ENCODE data around the gene PCDHGB3. TPM values are rescaled to one million over a fixed set of nuclear protein-coding genes. Genes with fewer than 3 reads are reported as not detected.

PCDHGB3 gene
- total and polyA plus RNA-seq, 7 donors: 0.17 to 2.0 (median 0.92) TPM

DNA sequence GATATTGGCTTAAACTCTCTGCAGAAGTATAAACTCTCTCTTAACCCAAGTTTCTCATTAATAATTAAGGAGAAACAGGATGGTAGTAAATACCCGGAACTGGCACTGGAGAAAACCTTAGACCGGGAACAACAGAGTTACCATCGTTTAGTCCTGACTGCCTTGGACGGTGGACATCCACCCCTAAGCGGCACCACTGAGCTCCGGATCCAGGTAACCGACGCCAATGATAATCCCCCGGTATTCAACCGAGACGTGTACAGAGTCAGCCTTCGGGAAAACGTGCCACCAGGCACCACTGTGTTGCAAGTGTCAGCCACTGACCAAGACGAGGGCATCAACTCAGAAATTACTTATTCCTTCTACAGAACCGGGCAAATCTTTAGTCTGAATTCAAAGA is 28.6 kb downstream of the PCDHGB3 start:
- peak; percentile 10 for TF ChIP-seq CTCF (IDR thresholded peaks at IDR 0.05)
- peaks cover 4% of the 10 kb centered on the region for H3K9me3 ChIP-seq
- H3K27me3 ChIP-seq (ENCODE audit: insufficient read depth in 3 of 3, low read length in 2 of 3): peaks cover 0 to 50% (median 16%) of the 10 kb centered on the region in 3 donors
- no peak overlapping the region for H3K27ac ChIP-seq
- H3K4me3 ChIP-seq: peak overlapping the region; percentile 42
- H3K4me1 ChIP-seq: peaks cover 4% of the 10 kb centered on the region
- DNase-seq: peak in 1 of 2 donors; percentile 52
- intact Hi-C loops (cut with DNase I): no loop called here
- 17 to 28% (median 24%) methylated on average over 15 of the region's 15 CpGs for WGBS, 3 donors
- peak; percentile 55 to 80 (median 66) for ATAC-seq
- no peaks in the 10 kb centered on the region for H3K36me3 ChIP-seq (ENCODE audit: insufficient read depth in 1 of 2, low read depth in 1 of 2)

DNA sequence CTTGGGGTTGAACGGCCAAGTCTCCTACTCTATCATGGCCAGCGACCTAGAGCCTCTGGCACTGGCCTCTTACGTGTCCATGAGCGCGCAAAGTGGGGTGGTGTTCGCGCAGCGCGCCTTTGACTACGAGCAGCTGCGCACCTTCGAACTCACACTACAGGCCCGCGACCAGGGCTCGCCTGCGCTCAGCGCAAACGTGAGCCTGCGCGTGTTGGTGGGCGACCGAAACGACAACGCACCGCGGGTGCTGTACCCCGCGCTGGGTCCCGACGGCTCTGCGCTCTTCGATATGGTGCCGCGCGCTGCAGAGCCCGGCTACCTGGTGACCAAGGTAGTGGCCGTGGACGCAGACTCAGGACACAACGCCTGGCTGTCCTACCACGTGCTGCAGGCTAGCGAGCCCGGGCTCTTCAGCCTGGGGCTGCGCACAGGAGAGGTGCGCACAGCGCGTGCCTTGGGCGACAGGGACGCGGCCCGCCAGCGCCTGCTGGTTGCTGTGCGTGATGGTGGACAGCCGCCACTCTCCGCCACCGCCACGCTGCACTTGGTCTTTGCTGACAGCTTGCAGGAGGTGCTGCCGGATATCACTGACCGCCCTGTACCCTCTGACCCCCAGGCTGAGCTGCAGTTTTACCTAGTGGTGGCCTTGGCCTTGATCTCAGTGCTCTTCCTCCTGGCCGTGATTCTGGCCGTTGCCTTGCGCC is 29.7 kb downstream of the PCDHGB3 start:
- Histone ChIP-seq H3K9me3 (peaks cover 4% of the 10 kb centered on the region), H3K27ac (no peak overlapping the region), H3K4me1 (peaks cover 4% of the 10 kb centered on the region), H3K27me3 (ENCODE audit: insufficient read depth in 3 of 3, low read length in 2 of 3) (peaks cover 0 to 48% (median 17%) of the 10 kb centered on the region in 3 donors), H3K36me3 (ENCODE audit: insufficient read depth in 1 of 2, low read depth in 1 of 2) (no peaks in the 10 kb centered on the region), H3K4me3 (peak overlapping the region; percentile 42)
- 26 to 34% (median 30%) methylated on average over 56 to 61 of the region's 61 CpGs for WGBS, 3 donors
- intact Hi-C loops (cut with DNase I): no loop called here
- no peak for TF ChIP-seq CTCF (IDR thresholded peaks at IDR 0.05)
- DNase-seq: no peak
- ATAC-seq: no peak

- Histone ChIP-seq H3K4me3 (peak within 1 kb of the TSS; percentile 47), H3K27ac (no peak within 1 kb of the TSS), H3K36me3 (ENCODE audit: insufficient read depth in 1 of 2, low read depth in 1 of 2) (no peaks in the 10 kb centered on the region), H3K27me3 (ENCODE audit: insufficient read depth in 3 of 3, low read length in 2 of 3) (peaks cover 0 to 37% (median 17%) of the 10 kb centered on the region in 3 donors), H3K9me3 (peaks cover 4% of the 10 kb centered on the region), H3K4me1 (peaks cover 4% of the 10 kb centered on the region)
- peak in 3 of 4 donors; percentile 49 to 60 (median 55) for ATAC-seq
- 20 to 22% (median 20%) methylated on average over 27 of the region's 27 CpGs for WGBS, 3 donors
- peak; percentile 46 for TF ChIP-seq CTCF (IDR thresholded peaks at IDR 0.05)
- intact Hi-C loops (cut with DNase I): no loop called here
- peak in 1 of 2 donors; percentile 59 for DNase-seq
Observed at GRCh38 chr5:141402553-141403243, 32.7 kb downstream of the PCDHGB3 start, which contains the start of gene PCDHGA9. Gene PCDHGA9, plus strand, starts transcription at chr5:141402778. Its CDS starts 175 bp downstream, at chr5:141402953.

GRCh38 chr5:141403387-141403786 is 33.3 kb downstream of the PCDHGB3 start:
- no peaks in the 10 kb centered on the region for H3K36me3 ChIP-seq (ENCODE audit: insufficient read depth in 1 of 2, low read depth in 1 of 2)
- no peak for ATAC-seq
- H3K4me3 ChIP-seq: peak overlapping the region; percentile 47
- peaks cover 4% of the 10 kb centered on the region for H3K4me1 ChIP-seq
- no peak for TF ChIP-seq CTCF (IDR thresholded peaks at IDR 0.05)
- H3K9me3 ChIP-seq: peaks cover 4% of the 10 kb centered on the region
- WGBS, 3 donors: 36 to 42% (median 39%) methylated on average over 22 of the region's 22 CpGs
- peaks cover 0 to 38% (median 17%) of the 10 kb centered on the region in 3 donors for H3K27me3 ChIP-seq (ENCODE audit: insufficient read depth in 3 of 3, low read length in 2 of 3)
- H3K27ac ChIP-seq: no peak overlapping the region
- intact Hi-C loops (cut with DNase I): no loop called here
- DNase-seq: no peak

Data from psoas muscle (tissue), 8 donors.